ENCODE measurements around the gene CAVIN3. TPM values are rescaled to one million over a fixed set of nuclear protein-coding genes. Genes with fewer than 3 reads are reported as not detected.

CAVIN3 gene
- total and polyA plus RNA-seq, 2 donors (not counting 1 experiment from before 2014, with no cell fraction given) = not detected

DNA sequence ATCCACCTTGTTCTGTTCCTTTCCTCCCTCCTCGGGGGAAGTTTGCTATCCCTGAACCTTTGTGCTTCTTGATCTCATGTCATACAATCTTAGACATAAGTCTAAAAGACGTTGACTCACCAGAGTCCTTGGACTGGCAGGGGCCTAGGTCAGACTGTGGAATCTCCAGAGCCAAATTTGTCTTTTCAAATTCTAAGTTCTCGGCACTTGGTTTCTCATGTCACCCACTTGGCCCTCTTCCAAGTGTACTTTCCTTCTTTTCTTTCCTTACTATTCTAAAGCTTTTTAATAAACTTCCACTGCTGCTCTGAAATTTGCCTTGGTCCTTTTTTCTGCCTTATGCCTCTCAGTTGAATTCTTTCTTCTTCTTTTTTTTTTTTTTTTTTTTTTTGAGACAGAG, 39.9 kb upstream of the CAVIN3 start:
- no peaks in the 10 kb centered on the region for H3K9me3 ChIP-seq (ENCODE audit: control extremely low read depth in 1 of 3, control insufficient read depth in 2 of 3, insufficient read depth in 1 of 3, low read length in 2 of 3)
- POLR2A ChIA-PET = no interaction called here
- H3K27me3 ChIP-seq (replicated peaks in 1 of 4; ENCODE audit: control extremely low read depth in 1 of 4, control insufficient read depth in 3 of 4, insufficient read depth in 4 of 4, low read length in 3 of 4) = no peaks in the 10 kb centered on the region
- H4K20me1 ChIP-seq (ENCODE audit: control insufficient read depth, insufficient read depth, low read length, poor library complexity, severe bottlenecking) = no peaks in the 10 kb centered on the region
- Mint-ChIP-seq H3K27me3 (no peaks in the 10 kb centered on the region), H3K9me3 (ENCODE audit: insufficient read depth) (no peaks in the 10 kb centered on the region), H3K4me1 (no peaks in the 10 kb centered on the region), H3K27ac (no peak overlapping the region), H3K4me3 (no peak overlapping the region)
- H3K9ac ChIP-seq (ENCODE audit: low read length) = no peak overlapping the region
- no peak overlapping the region for H3K27ac ChIP-seq (ENCODE audit: low read length in 2 of 2)
- TF ChIP-seq, protein P1, sequence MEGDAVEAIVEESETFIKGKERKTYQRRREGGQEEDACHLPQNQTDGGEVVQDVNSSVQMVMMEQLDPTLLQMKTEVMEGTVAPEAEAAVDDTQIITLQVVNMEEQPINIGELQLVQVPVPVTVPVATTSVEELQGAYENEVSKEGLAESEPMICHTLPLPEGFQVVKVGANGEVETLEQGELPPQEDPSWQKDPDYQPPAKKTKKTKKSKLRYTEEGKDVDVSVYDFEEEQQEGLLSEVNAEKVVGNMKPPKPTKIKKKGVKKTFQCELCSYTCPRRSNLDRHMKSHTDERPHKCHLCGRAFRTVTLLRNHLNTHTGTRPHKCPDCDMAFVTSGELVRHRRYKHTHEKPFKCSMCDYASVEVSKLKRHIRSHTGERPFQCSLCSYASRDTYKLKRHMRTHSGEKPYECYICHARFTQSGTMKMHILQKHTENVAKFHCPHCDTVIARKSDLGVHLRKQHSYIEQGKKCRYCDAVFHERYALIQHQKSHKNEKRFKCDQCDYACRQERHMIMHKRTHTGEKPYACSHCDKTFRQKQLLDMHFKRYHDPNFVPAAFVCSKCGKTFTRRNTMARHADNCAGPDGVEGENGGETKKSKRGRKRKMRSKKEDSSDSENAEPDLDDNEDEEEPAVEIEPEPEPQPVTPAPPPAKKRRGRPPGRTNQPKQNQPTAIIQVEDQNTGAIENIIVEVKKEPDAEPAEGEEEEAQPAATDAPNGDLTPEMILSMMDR (IDR thresholded peaks at IDR 0.05) = no peak
- no peak for TF ChIP-seq EZH2 (IDR thresholded peaks at IDR 0.05; ENCODE audit: borderline replicate concordance, insufficient read depth, low read depth, low read length, poor library complexity, severe bottlenecking)
- no peaks in the 10 kb centered on the region for H3K79me2 ChIP-seq (ENCODE audit: control insufficient read depth, insufficient read depth, low read length)
- no peaks in the 10 kb centered on the region for H3K36me3 ChIP-seq (replicated peaks in 1 of 2; ENCODE audit: control extremely low read depth in 1 of 2, control insufficient read depth in 1 of 2, extremely low read depth in 1 of 2, insufficient read depth in 2 of 2, low read length in 1 of 2)
- WGBS (ENCODE audit: insufficient coverage) = 85% methylated on average over 3 of the region's 3 CpGs
- CTCF ChIA-PET = interaction anchor here (0.7 to 4.8 kb wide), 5 partner anchors 9 to 761 kb away, joined by 3 to 47 read pairs (median 4); no protein-coding TSS in a partner anchor
- no peak for ATAC-seq (ENCODE audit: low read depth)
- H2AFZ ChIP-seq (ENCODE audit: insufficient read depth, low read depth, low read length, poor library complexity, severe bottlenecking) = no peak overlapping the region
- no peak overlapping the region for H3K4me2 ChIP-seq (replicated peaks; ENCODE audit: low read depth, low read length, poor library complexity, severe bottlenecking)
- H3K4me3 ChIP-seq (ENCODE audit: control extremely low read depth in 1 of 5, extremely low read depth in 1 of 5, insufficient read depth in 1 of 5, low read depth in 2 of 5, low read length in 4 of 5) = no peak overlapping the region
- intact Hi-C loops (cut with micrococcal nuclease) = no loop called here
- no peaks in the 10 kb centered on the region for H3K4me1 ChIP-seq (ENCODE audit: control insufficient read depth in 2 of 2, insufficient read depth in 2 of 2, low read length in 2 of 2)
- DNase-seq = no peak

GRCh38 chr11:6357222-6357621, 36.9 kb upstream of the CAVIN3 start:
- Histone ChIP-seq H2AFZ (ENCODE audit: insufficient read depth, low read depth, low read length, poor library complexity, severe bottlenecking) (no peak overlapping the region), H3K4me1 (ENCODE audit: control insufficient read depth in 2 of 2, insufficient read depth in 2 of 2, low read length in 2 of 2) (peaks cover 0 to 6% of the 10 kb centered on the region in 2 donors), H3K27ac (ENCODE audit: low read length in 2 of 2) (no peak overlapping the region), H3K9me3 (ENCODE audit: control extremely low read depth in 1 of 3, control insufficient read depth in 2 of 3, insufficient read depth in 1 of 3, low read length in 2 of 3) (no peaks in the 10 kb centered on the region), H3K79me2 (ENCODE audit: control insufficient read depth, insufficient read depth, low read length) (no peaks in the 10 kb centered on the region), H3K9ac (ENCODE audit: low read length) (no peak overlapping the region), H3K36me3 (replicated peaks in 1 of 2; ENCODE audit: control extremely low read depth in 1 of 2, control insufficient read depth in 1 of 2, extremely low read depth in 1 of 2, insufficient read depth in 2 of 2, low read length in 1 of 2) (no peaks in the 10 kb centered on the region), H3K27me3 (replicated peaks in 1 of 4; ENCODE audit: control extremely low read depth in 1 of 4, control insufficient read depth in 3 of 4, insufficient read depth in 4 of 4, low read length in 3 of 4) (peaks cover 0 to 5% (median 0%) of the 10 kb centered on the region in 4 experiments), H4K20me1 (ENCODE audit: control insufficient read depth, insufficient read depth, low read length, poor library complexity, severe bottlenecking) (no peaks in the 10 kb centered on the region), H3K4me2 (replicated peaks; ENCODE audit: low read depth, low read length, poor library complexity, severe bottlenecking) (no peak overlapping the region), H3K4me3 (ENCODE audit: control extremely low read depth in 1 of 5, extremely low read depth in 1 of 5, insufficient read depth in 1 of 5, low read depth in 2 of 5, low read length in 4 of 5) (no peak overlapping the region)
- WGBS (ENCODE audit: insufficient coverage) = 84% methylated on average over 8 of the region's 9 CpGs
- ATAC-seq (ENCODE audit: low read depth) = no peak
- TF ChIP-seq, protein P1 (IDR thresholded peaks at IDR 0.05) = no peak
- TF ChIP-seq EZH2 (IDR thresholded peaks at IDR 0.05; ENCODE audit: borderline replicate concordance, insufficient read depth, low read depth, low read length, poor library complexity, severe bottlenecking) = no peak
- ChIA-PET POLR2A (no interaction called here), CTCF (no interaction called here)
- no peaks in the 10 kb centered on the region for H3K9me3 Mint-ChIP-seq (ENCODE audit: insufficient read depth)
- no peak for DNase-seq
- intact Hi-C loops (cut with micrococcal nuclease) = loop anchor here (10.0 kb wide), 1 partner anchor 752 kb away; no protein-coding TSS in a partner anchor
- H3K4me1 Mint-ChIP-seq = no peaks in the 10 kb centered on the region
- H3K27me3 Mint-ChIP-seq = no peaks in the 10 kb centered on the region
- no peak overlapping the region for H3K27ac Mint-ChIP-seq
- H3K4me3 Mint-ChIP-seq = no peak overlapping the region
